OCI-LY3 (cell line): ENCODE data around the gene SNAP29.

ENCODE experiments used
- EZH2phosphoT487 ChIP-seq: fragments of 200-600 bp; shearing (Covaris generic); IDR thresholded peaks from 2 replicates; pipeline ENCODE4 v1.6.1; 2018; ENCODE audit warnings: antibody characterized with exemption, mixed run types, low read depth
- TF ChIP-seq, protein P1 (sequence below): fragments of 200-600, 300-600 bp; sonication (generic); IDR thresholded peaks from 2 replicates; pipeline ENCODE4 v1.5.1; 2014; ENCODE audit warnings: antibody characterized with exemption, low read length, low read depth

DNA sequence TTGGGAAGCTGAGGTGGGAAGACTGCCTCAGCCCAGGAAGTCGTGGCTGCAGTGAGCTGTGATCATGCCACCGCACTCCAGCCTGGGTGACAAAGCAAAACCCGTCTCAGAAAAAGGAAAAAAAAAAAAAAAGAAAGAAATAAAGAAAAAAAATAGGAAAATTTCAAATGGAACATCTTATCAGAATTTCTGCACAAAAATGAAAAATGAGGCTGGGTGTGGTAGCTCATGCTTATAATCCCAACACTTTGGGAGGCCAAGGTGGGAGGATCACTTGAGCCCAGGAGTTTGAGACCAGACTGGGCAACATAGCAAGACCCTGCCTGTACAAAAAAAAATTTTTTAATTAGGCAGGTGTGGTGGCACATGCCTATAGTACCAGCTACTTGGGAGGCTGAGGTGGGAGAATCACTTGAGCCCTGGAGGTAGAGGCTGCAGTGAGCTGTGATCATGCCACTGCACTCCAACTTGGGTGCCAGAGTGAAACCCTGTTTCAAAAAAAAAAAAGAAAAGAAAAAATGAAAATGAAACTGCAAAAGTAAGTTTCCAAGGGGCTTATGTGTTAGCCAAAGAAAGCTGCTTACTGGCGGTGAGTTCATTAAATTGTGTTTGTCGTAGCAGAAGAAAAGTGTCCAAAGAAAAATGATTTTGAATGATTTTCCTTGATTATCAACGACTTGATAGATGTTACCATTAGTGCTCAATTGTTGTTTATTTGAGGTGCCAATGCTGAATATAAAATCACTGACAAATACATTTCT, 50.9 kb downstream of the SNAP29 start:
- TF ChIP-seq EZH2phosphoT487: no peak
- TF ChIP-seq, protein P1, sequence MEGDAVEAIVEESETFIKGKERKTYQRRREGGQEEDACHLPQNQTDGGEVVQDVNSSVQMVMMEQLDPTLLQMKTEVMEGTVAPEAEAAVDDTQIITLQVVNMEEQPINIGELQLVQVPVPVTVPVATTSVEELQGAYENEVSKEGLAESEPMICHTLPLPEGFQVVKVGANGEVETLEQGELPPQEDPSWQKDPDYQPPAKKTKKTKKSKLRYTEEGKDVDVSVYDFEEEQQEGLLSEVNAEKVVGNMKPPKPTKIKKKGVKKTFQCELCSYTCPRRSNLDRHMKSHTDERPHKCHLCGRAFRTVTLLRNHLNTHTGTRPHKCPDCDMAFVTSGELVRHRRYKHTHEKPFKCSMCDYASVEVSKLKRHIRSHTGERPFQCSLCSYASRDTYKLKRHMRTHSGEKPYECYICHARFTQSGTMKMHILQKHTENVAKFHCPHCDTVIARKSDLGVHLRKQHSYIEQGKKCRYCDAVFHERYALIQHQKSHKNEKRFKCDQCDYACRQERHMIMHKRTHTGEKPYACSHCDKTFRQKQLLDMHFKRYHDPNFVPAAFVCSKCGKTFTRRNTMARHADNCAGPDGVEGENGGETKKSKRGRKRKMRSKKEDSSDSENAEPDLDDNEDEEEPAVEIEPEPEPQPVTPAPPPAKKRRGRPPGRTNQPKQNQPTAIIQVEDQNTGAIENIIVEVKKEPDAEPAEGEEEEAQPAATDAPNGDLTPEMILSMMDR: no peak
